GM19025 (cell line): ENCODE measurements around the gene PGAP6.
"Not testable (repeated sequence)": the region's sequence is repeated elsewhere in the genome, so short reads cannot be mapped to it uniquely, and the experiment has no call there.

ENCODE experiments used
- ATAC-seq: cut with Tn5 transposase; IDR thresholded peaks from one replicate; pipeline ENCODE4 v1.9.1; 2021; ENCODE audit warnings: mild to moderate bottlenecking, low read depth, moderate library complexity; ENCODE audit not compliant: unreplicated experiment

The PGAP6 gene

DNA sequence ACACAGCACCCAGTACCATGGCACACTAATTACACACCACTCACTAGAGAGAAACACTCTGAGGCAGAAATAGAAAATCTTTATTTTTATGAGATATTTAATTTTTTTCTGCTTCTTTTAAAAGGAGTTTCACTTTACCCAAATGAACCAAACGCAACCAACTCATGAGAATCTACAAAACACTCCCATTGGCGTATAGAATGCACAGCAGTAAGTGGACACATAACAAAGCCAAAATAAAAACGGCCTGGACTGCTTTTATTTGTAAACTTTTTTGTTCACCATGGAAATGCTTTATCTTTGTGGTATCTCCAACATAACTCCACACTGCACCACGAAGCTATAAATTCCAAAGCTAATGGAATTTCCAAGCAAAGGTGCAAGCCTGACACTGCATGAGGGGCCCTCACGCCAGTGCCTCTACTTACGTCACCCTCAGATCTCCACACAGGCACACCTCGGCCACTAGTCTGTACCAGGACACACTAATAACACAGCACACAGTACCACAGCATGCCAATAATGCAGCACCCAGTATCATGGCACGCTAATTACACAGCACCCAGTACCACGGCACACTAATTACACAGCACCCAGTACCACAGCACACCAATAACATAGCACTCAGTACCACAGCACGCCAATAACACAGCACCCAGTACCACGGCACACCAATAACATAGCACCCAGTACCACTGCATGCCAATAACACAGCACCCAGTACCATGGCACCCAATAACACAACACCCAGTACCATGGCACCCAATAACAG lies 46.7 kb downstream of the PGAP6 start:
- ATAC-seq, result not testable (repeated sequence)

DNA sequence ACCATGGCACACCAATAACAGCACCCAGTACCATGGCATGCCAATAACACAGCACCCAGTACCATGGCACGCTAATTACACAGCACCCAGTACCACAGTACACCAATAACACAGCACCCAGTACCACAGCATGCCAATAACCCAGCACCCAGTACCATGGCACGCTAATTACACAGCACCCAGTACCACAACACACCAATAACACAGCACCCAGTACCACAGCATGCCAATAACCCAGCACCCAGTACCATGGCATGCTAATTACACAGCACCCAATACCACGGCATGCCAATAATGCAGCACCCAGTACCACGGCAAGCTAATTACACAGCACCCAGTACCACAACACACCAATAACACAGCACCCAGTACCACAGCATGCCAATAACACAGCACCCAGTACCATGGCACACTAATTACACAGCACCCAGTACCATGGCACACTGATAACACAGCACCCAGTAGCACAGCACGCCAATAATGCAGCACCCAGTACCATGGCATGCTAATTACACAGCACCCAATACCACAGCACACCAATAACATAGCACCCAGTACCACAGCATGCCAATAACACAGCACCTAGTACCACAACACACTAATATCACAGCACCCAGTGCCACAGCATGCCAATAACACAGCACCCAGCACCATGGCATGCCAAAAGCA lies 47.5 kb downstream of the PGAP6 start:
- ATAC-seq, result not testable (repeated sequence)

DNA sequence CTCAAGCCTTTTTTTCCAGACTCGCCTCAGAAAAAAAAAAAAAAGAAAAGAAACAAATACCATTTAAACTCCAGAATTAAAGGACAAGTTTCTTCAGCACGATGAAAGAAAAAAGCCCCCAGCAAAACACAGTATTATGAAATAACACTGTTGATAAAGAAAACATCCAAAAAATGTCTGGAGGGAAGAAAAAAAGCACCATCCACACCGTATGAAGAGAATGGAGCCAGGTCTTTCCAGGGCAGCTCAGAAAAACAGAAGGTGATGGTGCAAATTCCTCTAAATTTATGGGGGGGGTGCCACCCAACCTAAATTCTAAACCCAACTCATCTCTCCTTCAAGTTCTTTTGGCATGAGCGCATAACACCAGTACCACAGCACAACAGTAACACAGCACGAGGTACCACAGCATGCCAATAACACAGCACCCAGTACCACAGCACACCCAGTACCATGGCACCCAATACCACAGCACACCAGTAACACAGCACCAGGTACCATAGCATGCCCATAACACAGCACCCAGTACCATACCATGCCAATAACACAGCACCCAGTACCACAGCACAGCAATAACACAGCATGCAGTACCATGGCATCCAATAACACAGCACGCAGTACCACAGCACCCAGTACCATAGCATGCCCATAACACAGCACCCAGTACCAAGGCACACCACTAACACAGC lies 48.2 kb downstream of the PGAP6 start:
- ATAC-seq, result no peak

DNA sequence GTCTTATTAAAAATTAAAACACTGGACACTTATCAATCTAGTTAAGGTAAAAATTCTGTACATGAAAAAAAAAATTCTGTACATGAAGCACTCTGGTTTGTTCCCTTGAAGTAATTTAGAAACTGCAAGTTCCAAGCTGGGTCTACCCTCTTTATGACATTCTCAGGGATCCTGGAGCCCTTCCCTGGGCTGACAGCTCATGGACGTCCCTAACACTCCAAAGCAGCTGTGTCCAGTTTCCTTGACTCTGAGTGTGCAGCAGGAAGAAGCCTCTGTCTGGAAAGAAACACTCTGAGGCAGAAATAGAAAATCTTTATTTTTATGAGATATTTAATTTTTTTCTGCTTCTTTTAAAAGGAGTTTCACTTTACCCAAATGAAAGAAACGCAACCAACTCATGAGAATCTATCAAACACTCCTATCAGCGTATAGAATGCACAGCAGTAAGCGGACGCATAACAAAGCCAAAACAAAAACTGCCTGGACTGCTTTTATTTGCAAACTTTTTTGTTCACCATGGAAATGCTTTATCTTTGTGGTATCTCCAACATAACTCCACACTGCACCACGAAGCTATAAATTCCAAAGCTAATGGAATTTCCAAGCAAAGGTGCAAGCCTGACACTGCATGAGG lies 50.5 kb downstream of the PGAP6 start:
- not testable (repeated sequence) for ATAC-seq

DNA sequence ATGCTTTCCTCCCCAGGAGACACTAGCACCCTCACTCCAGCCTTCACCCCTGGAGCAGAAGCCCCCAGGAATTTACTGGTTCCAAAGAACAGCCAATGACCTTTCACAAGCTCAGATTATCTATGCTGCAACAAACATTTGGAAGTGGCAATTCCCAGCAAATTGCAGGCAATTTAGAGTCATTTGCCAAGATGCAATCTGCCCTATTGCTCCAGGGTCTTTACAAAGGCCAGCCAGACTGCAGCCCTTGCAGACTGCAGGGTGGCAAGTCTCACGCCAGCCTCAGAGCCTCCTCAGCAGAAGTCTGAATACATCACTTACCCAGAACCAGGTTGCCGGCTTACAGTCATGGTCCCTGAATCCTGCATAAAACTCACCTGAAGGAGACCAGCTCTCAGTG lies 51.0 kb downstream of the PGAP6 start:
- no peak for ATAC-seq

DNA sequence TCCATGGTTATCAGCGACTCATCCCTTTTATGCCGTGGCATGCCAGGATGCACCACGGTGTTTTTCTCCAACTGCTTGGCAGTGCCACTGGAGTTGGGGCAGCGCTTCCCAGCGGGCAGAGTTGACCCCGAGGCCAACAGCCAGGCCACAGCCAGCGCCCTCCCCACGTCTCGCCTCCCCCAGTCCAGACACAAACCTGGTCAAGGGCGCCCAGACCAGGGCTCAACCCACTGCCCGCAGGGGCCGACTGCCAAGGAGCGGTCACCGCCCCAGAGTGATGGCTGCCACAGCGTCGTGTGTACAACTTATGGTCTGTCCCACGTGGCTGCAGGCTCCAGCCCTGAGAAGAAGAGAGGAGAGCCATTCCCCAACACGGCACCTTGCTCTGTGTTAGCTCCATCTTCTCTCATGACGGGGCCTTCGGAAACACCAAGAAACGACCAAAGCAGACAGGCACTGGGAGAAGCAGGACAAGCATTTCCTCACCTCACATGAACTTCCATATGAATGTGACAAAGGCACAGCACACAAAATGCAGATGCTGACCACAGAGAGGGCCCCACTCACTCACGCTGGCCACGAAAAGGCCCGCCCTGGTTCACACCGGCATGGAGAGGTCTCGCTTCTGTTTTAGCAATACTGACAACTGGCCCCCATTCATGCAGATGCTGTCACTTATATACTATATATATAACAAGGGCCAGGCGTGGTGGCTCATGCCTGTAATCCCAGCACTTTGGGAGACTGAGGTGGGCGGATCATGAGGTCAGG lies 56.2 kb downstream of the PGAP6 start:
- no peak for ATAC-seq

DNA sequence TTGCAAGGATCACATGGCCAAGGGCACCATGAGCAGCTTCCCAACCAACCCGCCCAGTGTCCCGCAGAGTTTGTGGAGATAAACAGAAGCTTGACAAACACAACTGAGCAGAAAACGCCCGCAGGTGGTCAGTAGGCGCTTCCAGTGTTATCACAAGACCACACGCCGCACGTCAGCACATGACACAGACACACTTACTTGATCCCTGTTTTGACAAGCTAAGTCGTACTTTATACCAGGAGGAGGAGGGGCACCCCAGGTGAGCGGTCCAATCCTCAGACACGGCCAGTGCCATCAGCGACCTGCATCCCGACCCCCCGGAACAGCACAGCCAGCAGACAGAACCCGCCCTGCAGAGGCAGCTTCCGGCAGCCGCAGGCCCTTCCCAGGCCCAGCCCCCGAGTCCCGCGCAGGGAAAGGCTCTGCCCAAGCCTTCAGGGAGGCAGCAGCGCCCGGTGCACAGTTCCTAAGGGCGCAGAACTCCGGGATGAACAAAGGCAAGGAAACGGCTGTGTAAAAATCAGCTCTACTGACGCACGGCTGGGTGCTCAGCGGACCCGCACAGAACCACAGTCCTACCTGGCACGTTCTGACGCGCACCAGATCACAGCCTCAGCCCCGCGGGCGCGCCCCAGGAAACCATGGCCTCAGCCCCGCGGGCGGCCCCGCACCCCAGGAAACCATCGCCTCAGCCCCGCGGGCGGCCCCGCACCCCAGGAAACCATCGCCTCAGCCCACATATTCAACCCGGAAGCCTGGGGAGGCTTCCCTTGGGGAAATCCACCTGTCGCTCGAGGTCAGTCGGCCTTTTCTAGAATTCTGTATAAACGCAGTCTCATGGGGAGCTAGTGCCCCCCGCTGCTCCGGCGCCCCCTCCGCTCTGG lies 57.1 kb downstream of the PGAP6 start:
- ATAC-seq, result no peak

DNA sequence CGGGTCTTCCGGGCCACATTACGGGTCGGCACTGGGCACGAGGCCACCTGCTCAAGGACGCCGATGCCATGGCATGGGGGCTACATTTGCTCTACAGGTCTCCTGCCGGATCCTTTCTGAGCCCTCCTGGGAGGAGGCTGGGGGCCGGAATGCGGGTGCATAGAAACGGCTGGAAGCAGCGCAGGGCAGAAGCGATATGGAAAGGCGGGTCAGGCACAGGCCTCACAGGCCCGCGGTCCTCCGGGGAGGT lies 57.7 kb downstream of the PGAP6 start:
- ATAC-seq, result no peak

DNA sequence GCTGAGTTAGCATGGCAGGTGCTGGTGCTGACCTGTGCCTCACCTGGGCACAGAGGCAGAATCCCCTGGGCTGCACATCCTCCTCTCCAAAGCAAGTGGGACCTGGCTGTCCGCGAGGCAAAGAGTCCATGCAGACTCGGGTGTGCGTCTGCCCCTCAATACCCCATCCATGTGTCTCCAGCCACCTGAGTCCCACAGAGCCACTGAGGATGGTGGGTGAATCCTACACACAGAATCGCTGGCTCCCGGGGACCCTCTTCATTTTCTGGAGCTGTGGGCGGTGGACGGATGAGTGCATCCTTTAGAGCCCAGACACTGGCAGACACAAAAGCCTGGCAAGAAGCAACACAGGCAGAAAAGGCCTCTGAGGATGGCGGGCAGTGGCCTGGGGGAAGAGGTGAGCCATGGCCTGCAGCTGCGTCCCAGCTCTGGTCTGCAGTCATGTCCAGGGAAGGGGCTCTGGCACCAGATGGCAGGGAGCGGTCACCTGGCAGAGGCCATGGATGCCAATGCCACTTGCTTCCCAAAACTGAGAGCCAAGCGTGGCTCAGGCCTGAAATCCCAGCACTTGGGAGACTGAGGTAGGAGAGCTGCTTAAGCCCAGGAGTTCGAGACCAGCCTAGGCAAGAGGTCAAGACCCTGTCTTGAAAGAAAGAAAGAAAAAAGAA lies 59.2 kb downstream of the PGAP6 start:
- no peak for ATAC-seq

DNA sequence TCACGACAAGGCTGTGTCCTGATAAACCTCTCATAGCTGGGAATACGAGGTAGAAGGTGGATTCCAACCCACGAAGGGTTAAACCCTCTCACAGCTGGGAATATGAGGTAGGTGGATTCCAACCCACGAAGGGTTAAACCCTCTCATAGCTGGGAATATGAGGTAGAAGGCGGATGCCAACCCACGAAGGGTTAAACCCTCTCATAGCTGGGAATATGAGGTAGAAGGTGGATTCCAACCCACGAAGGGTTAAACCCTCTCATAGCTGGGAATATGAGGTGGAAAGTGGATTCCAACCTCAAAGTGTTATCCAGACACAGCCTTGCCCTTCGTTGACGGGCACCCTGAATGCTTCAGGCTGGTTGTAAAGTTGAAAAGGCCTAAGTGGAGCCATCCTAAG lies 60.2 kb downstream of the PGAP6 start:
- no peak for ATAC-seq
